OCI-LY7 (cell line): ENCODE data around the gene CSNK2A2. TPM values are rescaled to one million over a fixed set of nuclear protein-coding genes. Genes with fewer than 3 reads are reported as not detected.

Source experiments
- BruUV-seq: library from RNA; stranded (reverse); fragments of 400-500 nt; replicated peaks from 2 replicates; lab custom pipeline; 2021; lab: Mats Ljungman, UMichigan
- CTCF ChIA-PET: fragments of 300-600 bp; sonication (Branson Sonifier 250); formaldehyde crosslinking; loops from one replicate; lab custom pipeline; 2022; ENCODE audit warnings: antibody characterized with exemption; ENCODE audit not compliant: unreplicated experiment; lab: Charles Lee
- POLR2A ChIA-PET: fragments of 300-600 bp; sonication (Branson Sonifier 250); formaldehyde crosslinking; loops from one replicate; lab custom pipeline; 2022; ENCODE audit warnings: antibody characterized with exemption; lab: Charles Lee
- DNase-seq: peaks from one replicate; pipeline ENCODE4 v3.0.0-alpha.2; 2015; ENCODE audit warnings: low spot score
- H2AFZ ChIP-seq: fragments of 200-600 bp; sonication (generic), shearing (Covaris generic); 2 replicates; pipeline ENCODE4 v1.6.1; 2014; ENCODE audit warnings: mild to moderate bottlenecking, antibody characterized with exemption, low read length, moderate library complexity
- H3K27ac ChIP-seq: fragments of 200-600 bp; sonication (generic); 2 replicates; pipeline ENCODE4 v1.5.1; 2014; ENCODE audit warnings: mixed run types, low read depth, mild to moderate bottlenecking, moderate library complexity, low read length, inconsistent platforms; ENCODE audit not compliant: poor library complexity, severe bottlenecking
- H3K36me3 ChIP-seq: fragments of 200-600 bp; sonication (generic); 2 replicates; pipeline ENCODE4 v1.6.1; 2014; ENCODE audit warnings: mild to moderate bottlenecking, antibody characterized with exemption, low read length, moderate library complexity, mixed read lengths; ENCODE audit not compliant: insufficient read depth
- H3K4me1 ChIP-seq: fragments of 200-600 bp; sonication (generic); 2 replicates; pipeline ENCODE4 v1.5.1; 2014; ENCODE audit warnings: mild to moderate bottlenecking, low read length; ENCODE audit not compliant: insufficient read depth, poor library complexity, severe bottlenecking
- H3K4me2 ChIP-seq: fragments of 200-600 bp; sonication (generic); 2 replicates; pipeline ENCODE4 v1.6.1; 2014; ENCODE audit warnings: mild to moderate bottlenecking, low read length
- H3K4me3 ChIP-seq: fragments of 200-600 bp; sonication (generic); 2 replicates; pipeline ENCODE4 v1.5.1; 2014; ENCODE audit warnings: mild to moderate bottlenecking, low read depth, low read length; ENCODE audit not compliant: poor library complexity, severe bottlenecking
- H3K79me2 ChIP-seq: fragments of 200-600 bp; sonication (generic); 2 replicates; pipeline ENCODE4 v1.6.1; 2016; ENCODE audit warnings: low read depth, mild to moderate bottlenecking, low read length, moderate library complexity, mixed read lengths; ENCODE audit not compliant: insufficient read depth
- H3K9me2 ChIP-seq: fragments of 200-600 bp; sonication (generic); 2 replicates; pipeline ENCODE4 v1.6.1; 2016; ENCODE audit warnings: mild to moderate bottlenecking, low read length, mixed read lengths; ENCODE audit not compliant: insufficient read depth
- H3K9me3 ChIP-seq: fragments of 200-600 bp; sonication (generic); 2 replicates; pipeline ENCODE4 v1.6.1; 2014; ENCODE audit warnings: mild to moderate bottlenecking, mixed run types, low read length, mixed read lengths
- H4K20me1 ChIP-seq: fragments of 200-600 bp; sonication (generic); 2 replicates; pipeline ENCODE4 v1.6.1; 2014; ENCODE audit warnings: mild to moderate bottlenecking, antibody characterized with exemption, low read length, moderate library complexity, mixed read lengths; ENCODE audit not compliant: insufficient read depth
- EZH2phosphoT487 ChIP-seq: fragments of 200-600 bp; sonication (generic); IDR thresholded peaks from 2 replicates; pipeline ENCODE4 v1.6.1; 2018; ENCODE audit warnings: low read depth, borderline replicate concordance, mild to moderate bottlenecking, mixed run types, antibody characterized with exemption, low read length, moderate library complexity, mixed read lengths
- intact Hi-C: fragments of 100-400 bp; cut with micrococcal nuclease; formaldehyde crosslinking; loops from one replicate; pipeline ENCODE4 v1.10.0; 2022; ENCODE audit not compliant: unreplicated experiment
- total RNA-seq, 2 experiments: library from RNA; depleted of rRNA in 1 of 2; stranded (reverse); fragments of >200 nt in 1 of 2; shearing (Covaris generic) in 1 of 2; gene quantifications; 2 replicates each; pipeline ENCODE4 v1.2.3, GENCODE V29; 2014 to 2022
- TF ChIP-seq, protein P1 (sequence below): fragments of 200-600 bp; sonication (generic); conservative IDR thresholded peaks from 2 replicates; pipeline ENCODE4 v1.5.1; 2014; ENCODE audit warnings: mild to moderate bottlenecking, antibody characterized with exemption, low read length, moderate library complexity, mixed read lengths

CSNK2A2 gene
- total RNA-seq, 2 experiments from 2014 or later: 28.7 to 106 TPM

DNA sequence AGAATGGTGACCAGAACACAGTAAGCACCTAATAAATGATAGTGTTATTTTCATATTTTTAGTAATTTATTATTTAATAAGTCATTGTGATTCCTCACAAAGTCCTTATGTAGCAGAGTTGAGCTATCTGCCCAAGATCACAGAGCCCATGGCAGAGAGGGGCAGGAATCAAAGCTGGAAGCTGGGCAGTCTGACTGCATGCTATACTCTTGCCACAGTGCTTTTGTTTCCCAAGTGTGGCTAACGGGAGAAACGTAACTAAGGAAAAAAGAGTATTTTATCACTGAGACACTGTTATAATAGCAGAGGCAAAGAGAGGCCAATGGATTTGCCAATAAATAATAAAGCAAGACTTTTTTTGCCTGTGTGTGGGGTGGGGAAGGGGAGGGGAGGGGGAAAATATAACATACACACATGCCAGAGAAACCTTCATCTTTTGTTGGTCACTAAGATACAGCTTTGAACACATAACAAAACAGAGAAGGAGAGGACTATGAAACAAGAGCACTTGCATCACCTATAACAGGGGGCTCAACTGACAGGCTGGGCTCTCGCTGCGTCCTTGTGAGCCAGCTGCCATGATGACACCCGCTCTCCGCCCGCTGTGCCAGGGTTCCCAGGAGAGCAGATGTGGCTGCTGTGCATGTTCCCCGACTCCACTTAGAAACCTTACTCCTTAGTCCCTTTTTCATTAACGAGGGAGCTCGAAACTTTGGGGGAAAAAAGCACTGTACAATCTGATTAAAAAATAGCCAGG is 10.1 kb downstream of the CSNK2A2 start:
- Histone ChIP-seq H3K4me1 (no peaks in the 10 kb centered on the region), H3K4me2 (no peak overlapping the region), H3K36me3 (peaks cover 99% of the 10 kb centered on the region), H3K9me3 (no peaks in the 10 kb centered on the region), H2AFZ (no peak overlapping the region), H3K4me3 (no peak overlapping the region), H3K9me2 (no peaks in the 10 kb centered on the region), H3K27ac (no peak overlapping the region), H4K20me1 (no peaks in the 10 kb centered on the region), H3K79me2 (peaks cover 10% of the 10 kb centered on the region; the same call in 1 of the 2 replicates)
- intact Hi-C loops: no loop called here
- DNase-seq: no peak
- BruUV-seq: no TSS peak
- POLR2A ChIA-PET: interaction anchor here (0.6 to 1.4 kb wide), 4 partner anchors 9 to 600 kb away, joined by 3 to 4 read pairs (median 3); partner anchors contain the start of gene CFAP20
- TF ChIP-seq, protein P1, sequence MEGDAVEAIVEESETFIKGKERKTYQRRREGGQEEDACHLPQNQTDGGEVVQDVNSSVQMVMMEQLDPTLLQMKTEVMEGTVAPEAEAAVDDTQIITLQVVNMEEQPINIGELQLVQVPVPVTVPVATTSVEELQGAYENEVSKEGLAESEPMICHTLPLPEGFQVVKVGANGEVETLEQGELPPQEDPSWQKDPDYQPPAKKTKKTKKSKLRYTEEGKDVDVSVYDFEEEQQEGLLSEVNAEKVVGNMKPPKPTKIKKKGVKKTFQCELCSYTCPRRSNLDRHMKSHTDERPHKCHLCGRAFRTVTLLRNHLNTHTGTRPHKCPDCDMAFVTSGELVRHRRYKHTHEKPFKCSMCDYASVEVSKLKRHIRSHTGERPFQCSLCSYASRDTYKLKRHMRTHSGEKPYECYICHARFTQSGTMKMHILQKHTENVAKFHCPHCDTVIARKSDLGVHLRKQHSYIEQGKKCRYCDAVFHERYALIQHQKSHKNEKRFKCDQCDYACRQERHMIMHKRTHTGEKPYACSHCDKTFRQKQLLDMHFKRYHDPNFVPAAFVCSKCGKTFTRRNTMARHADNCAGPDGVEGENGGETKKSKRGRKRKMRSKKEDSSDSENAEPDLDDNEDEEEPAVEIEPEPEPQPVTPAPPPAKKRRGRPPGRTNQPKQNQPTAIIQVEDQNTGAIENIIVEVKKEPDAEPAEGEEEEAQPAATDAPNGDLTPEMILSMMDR: no peak
- TF ChIP-seq EZH2phosphoT487: no peak
- CTCF ChIA-PET: interaction anchor here (0.6 kb wide), 1 partner anchor 568 kb away, joined by 3 read pairs; no protein-coding TSS in a partner anchor

DNA sequence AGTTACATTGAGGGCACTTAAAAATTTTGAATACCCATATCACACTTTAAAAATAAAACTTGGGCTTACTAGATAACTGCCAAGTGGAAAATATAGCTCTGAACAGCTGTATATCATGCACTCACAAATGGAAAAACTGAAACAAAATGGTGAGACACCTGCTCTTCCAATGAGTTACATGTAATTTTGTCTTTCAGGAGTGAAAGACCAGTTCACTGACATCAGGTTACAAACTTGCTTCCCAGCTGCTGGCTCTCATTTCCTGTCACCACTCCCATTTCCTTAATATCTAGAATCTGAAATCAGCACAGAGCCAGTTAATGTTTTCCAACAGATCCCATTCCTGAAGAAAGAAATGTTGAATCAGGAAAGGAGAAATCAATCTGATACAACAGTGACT is 10.8 kb downstream of the CSNK2A2 start:
- POLR2A ChIA-PET: interaction anchor here (0.6 to 0.8 kb wide), 3 partner anchors 17 to 600 kb away, joined by 3 to 4 read pairs (median 3); partner anchors contain the start of gene CFAP20
- H2AFZ ChIP-seq: no peak overlapping the region
- intact Hi-C loops: no loop called here
- BruUV-seq: no TSS peak
- H3K4me2 ChIP-seq: no peak overlapping the region
- peaks cover 10% of the 10 kb centered on the region; the same call in 1 of the 2 replicates for H3K79me2 ChIP-seq
- H3K4me3 ChIP-seq: no peak overlapping the region
- H3K36me3 ChIP-seq: peaks cover 99% of the 10 kb centered on the region
- no peak for DNase-seq
- no peaks in the 10 kb centered on the region for H4K20me1 ChIP-seq
- no peaks in the 10 kb centered on the region for H3K9me3 ChIP-seq
- TF ChIP-seq, protein P1: no peak
- TF ChIP-seq EZH2phosphoT487: no peak
- H3K27ac ChIP-seq: no peak overlapping the region
- CTCF ChIA-PET: no interaction called here
- no peaks in the 10 kb centered on the region for H3K9me2 ChIP-seq
- no peaks in the 10 kb centered on the region for H3K4me1 ChIP-seq
